Activated T-helper 9 cell treated with anti-CD3 and anti-CD28 coated beads, Interleukin-2, amount 50 U/mL, for 16 hours (primary cell): ENCODE data around the gene HINT2.

ENCODE experiments used
- DNase-seq: peaks from one replicate; pipeline ENCODE4 v3.0.0-alpha.2; 2020; ENCODE audit warnings: low read depth

Gene HINT2

DNA sequence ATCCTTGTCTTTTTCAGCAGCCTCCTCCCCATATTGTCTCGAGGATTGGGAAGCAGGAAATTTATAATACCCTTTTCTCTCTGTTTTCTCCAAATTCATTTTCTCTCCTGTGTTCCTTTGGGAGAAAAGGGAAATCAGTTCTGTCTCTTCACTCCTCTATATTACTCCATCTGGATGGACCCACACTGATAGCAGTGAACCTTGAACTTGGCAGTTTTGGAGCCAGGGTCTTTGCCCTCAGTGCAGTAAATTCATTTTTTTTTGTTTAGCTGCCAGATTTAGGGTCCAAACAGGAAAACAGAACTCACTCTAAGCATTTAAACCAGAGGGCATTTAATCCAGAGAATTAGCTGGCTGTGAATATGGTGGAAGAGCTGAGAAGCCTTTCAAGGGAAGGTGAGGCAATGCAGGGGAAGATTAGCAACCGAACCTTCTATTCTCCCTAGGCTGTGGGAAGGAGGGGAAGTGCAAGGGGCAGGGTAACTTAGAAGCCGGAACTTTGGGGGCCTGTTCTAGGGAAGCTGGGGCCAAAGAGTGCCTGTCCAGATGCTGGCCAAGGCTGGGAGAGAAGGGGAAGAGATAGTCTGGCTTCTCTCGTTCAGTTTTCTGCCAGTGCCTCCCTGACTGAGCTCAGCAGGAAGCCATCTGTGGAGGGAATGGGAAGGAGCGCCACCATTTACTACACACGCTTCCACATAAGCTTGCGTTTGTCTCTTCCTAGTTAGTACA lies 39.8 kb downstream of the HINT2 start:
- DNase-seq = no peak

DNA sequence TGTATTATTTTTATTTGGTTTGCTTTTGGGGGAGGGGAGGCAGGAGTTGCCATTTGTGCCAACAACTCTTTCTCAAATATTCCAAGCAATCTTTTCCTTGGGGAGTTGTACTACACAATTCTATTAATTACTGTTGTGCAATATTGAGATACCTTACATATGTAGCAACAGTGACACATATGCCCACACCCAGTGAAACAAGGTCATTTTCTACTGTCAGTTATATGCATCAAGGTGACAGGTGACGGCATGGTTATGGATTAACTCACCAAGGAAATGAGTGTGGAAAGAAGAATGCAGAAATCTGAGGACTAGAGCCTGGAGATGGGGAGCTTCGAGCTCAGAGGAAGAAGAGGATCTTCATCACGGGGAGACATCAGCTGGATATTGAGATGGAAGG lies 42.9 kb downstream of the HINT2 start:
- no peak for DNase-seq

DNA sequence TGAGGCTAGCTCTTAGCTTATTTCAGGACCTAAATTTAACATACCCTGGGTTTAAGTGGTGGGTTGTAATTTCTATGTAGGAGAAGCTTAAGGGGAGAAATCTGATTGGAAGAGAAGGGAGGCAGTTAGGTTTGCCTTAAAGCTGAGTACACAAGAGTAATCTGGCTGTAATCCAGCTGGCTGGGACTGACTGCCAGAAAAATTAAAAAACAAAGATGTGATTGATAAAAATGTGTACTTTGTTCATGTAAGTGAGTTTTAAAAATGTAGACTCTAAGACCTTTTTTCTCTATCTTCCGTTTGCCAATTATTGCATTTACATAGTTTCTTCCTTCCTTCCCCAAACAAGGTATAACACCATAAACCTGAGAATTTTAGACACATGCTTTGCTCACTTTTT lies 43.3 kb downstream of the HINT2 start:
- DNase-seq = no peak

DNA sequence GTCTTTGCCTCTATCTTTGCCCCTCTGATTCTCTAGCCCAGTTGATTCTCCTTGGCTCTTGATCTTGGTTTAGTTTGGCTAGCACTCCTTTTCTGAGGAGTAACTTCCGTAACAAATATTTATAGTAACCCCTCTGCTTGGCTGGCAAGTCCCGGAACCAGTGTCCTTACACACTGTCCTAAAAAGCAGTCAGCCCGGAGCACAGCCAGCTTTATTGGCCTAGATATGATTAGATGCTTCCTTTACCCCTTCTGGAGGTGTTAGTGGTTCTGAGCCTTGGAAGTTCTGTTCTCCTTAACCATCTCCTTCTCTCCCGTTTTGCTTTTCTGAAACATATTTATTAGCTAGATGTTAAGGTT lies 43.8 kb downstream of the HINT2 start:
- no peak for DNase-seq

DNA sequence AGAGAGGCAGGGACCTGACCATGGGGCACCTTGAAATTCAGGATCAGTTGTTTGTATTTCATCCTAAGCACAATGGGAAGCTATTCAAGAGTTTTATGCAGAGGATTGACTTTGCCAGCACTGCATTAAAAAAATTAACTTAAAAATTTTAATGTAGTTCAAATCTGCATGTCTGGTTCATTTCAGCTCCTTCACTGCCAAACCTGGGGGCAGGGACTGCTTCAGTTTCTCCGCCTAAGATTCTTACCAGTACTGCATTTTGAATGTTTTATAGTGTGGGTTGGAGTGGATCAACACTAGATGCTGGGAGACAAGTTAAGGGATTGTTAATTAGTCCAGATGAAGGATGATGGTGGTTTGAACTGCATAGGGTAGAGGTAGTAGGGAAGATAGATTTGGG lies 45.1 kb downstream of the HINT2 start:
- no peak for DNase-seq

DNA sequence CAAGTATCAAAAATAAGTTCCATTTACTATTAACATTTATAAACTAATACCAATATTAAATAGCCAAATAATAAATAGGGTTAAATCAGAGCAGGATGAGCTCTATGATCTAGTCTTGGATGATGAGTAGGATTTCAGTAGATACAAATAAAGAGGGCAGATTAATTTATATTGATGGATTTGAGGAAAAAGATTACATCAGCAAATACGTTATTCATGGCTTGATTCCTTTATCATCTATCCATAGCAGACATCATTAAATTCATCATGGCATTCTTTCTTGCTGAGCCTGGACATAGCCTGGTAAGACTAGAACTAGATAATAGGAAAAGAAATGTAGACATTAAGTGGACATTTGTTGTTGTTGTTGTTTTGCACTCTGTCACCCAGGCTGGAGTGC lies 47.4 kb downstream of the HINT2 start:
- DNase-seq = no peak

DNA sequence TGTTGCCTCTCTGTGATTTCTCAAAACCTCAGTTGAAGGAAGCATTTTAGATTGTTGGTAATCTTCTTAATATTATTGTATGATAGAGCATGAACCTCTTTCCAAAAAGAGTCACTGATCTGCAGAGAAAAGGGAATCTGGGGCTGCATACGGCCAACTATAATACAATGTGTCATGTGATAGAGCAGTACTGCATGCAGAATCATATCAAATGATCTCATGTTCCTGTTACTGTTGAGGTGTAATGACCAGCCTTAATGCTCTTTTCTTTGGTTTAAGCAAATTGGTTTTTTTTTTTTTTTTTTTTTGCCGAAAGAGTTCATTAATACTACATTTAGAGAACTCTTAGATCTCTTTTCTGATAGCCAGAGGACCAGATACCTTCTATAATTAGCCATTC lies 47.8 kb downstream of the HINT2 start:
- no peak for DNase-seq

DNA sequence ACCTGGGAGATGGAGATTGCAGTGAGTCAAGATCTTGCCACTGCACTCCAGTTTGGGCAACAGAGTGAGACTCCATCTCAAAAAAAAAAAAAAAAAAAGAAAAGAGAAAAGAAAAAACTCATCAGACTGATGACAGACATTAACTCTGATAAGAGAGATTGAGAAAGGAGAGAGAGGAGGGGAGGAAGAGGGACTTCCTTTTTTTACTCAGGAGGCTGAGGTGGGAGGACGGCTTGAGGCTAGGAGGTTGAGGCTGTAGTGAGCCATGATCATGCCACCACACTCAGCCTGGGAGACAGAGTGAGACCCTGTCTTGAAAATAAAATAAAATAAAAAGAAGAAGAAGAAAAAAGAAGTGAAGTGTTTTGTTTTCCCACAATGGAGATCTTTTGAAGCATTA lies 51.0 kb downstream of the HINT2 start:
- no peak for DNase-seq

DNA sequence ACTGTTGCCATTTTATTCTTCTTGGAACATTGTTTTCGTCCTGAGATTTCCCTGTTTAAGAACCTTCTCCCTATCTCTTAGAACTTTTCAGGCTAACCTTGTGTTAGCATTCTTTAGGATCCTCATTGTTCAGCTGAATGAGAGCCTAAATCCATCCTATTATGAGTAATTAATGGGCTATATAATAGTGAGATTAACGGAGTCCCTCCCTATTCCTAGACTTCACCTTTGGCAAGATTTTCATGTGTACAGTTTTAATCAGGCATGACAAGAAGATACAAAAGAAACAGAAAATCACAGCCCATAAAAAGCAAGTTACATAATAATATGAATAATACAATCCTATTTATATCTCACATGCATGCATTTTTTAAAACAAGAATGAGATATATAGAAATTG lies 51.7 kb downstream of the HINT2 start:
- DNase-seq = no peak
